WTC11 (cell line): Measurements from ENCODE around the gene GPC6. TPM values are rescaled to one million over a fixed set of nuclear protein-coding genes. Genes with fewer than 3 reads are reported as not detected.

Experiments used
- ATAC-seq: fragments of 200-7000 bp; cut with Tn5 transposase; 2 replicates; pipeline ENCODE4 v1.10.0; 2021; ENCODE audit warnings: mild to moderate bottlenecking, moderate library complexity
- CTCF ChIA-PET: fragments of 300-600 bp; sonication (Branson Sonifier 250); formaldehyde crosslinking; loops from one replicate; lab custom pipeline; 2021; ENCODE audit warnings: antibody characterized with exemption; lab: Charles Lee
- POLR2A ChIA-PET: fragments of 350-600 bp; sonication (Branson Sonifier 250); formaldehyde crosslinking; loops from one replicate; lab custom pipeline; 2021; ENCODE audit warnings: antibody characterized with exemption; lab: Charles Lee
- DNase-seq: peaks from one replicate; pipeline ENCODE4 v3.0.0; 2021; ENCODE audit warnings: low spot score
- H3K27ac Mint-ChIP-seq: 2 replicates; pipeline ENCODE4 v1.8.0; 2021; ENCODE audit warnings: mixed read lengths
- H3K27me3 Mint-ChIP-seq: 2 replicates; pipeline ENCODE4 v1.8.0; 2021; ENCODE audit warnings: low read depth, mild to moderate bottlenecking, moderate library complexity, mixed read lengths
- H3K36me3 Mint-ChIP-seq: 2 replicates; pipeline ENCODE4 v1.8.0; 2021; ENCODE audit warnings: mixed read lengths
- H3K4me1 Mint-ChIP-seq: 2 replicates; pipeline ENCODE4 v1.8.0; 2022; ENCODE audit warnings: mixed read lengths
- H3K4me3 Mint-ChIP-seq: 2 replicates; pipeline ENCODE4 v1.8.0; 2021; ENCODE audit warnings: mild to moderate bottlenecking, moderate library complexity, mixed read lengths
- H3K9me3 Mint-ChIP-seq: 2 replicates; pipeline ENCODE4 v1.8.0; 2021; ENCODE audit warnings: mixed read lengths
- ARID4B ChIP-seq: sonication (generic); formaldehyde crosslinking; IDR thresholded peaks from 2 replicates; pipeline ENCODE4 v1.8.0; 2023; ENCODE audit warnings: missing genetic modification reagents, mild to moderate bottlenecking, borderline replicate concordance
- ATF1 ChIP-seq: sonication (generic); formaldehyde crosslinking; IDR thresholded peaks from 2 replicates; pipeline ENCODE4 v1.8.1; 2023; ENCODE audit warnings: mild to moderate bottlenecking, moderate library complexity, missing genetic modification reagents
- ATF6 ChIP-seq: sonication (generic); formaldehyde crosslinking; IDR thresholded peaks from 2 replicates; pipeline ENCODE4 v1.8.1; 2023; ENCODE audit warnings: mild to moderate bottlenecking, missing genetic modification reagents
- CREM ChIP-seq: sonication (generic); formaldehyde crosslinking; IDR thresholded peaks from 2 replicates; pipeline ENCODE4 v1.8.1; 2022; ENCODE audit warnings: mild to moderate bottlenecking, missing genetic modification reagents, moderate library complexity
- ERG ChIP-seq: fragments of 250-450 bp; sonication (Bioruptor Pico); IDR thresholded peaks from 2 replicates; pipeline ENCODE4 v1.8.0; 2021; ENCODE audit warnings: mild to moderate bottlenecking
- ETV6 ChIP-seq: sonication (generic); formaldehyde crosslinking; IDR thresholded peaks from 2 replicates; pipeline ENCODE4 v1.8.1; 2022; ENCODE audit warnings: mild to moderate bottlenecking, missing genetic modification reagents
- FOXK1 ChIP-seq: sonication (generic); formaldehyde crosslinking; IDR thresholded peaks from 2 replicates; pipeline ENCODE4 v1.8.0; 2022; ENCODE audit warnings: mild to moderate bottlenecking, moderate library complexity, missing genetic modification reagents
- JAZF1 ChIP-seq: fragments of 250-450 bp; sonication (Bioruptor Pico); IDR thresholded peaks from 2 replicates; pipeline ENCODE4 v1.9.0; 2021; ENCODE audit warnings: moderate library complexity, mild to moderate bottlenecking, inconsistent platforms
- KAT7 ChIP-seq: sonication (generic); formaldehyde crosslinking; IDR thresholded peaks from 2 replicates; pipeline ENCODE4 v1.8.1; 2023; ENCODE audit warnings: missing genetic modification reagents, mild to moderate bottlenecking, borderline replicate concordance
- MAX ChIP-seq: sonication (generic); formaldehyde crosslinking; IDR thresholded peaks from 2 replicates; pipeline ENCODE4 v1.8.0; 2022; ENCODE audit warnings: mild to moderate bottlenecking, missing genetic modification reagents
- MLX ChIP-seq: sonication (generic); formaldehyde crosslinking; IDR thresholded peaks from 2 replicates; pipeline ENCODE4 v1.8.1; 2023; ENCODE audit warnings: mild to moderate bottlenecking, missing genetic modification reagents, moderate library complexity
- NFE2L1 ChIP-seq: sonication (generic); formaldehyde crosslinking; IDR thresholded peaks from 2 replicates; pipeline ENCODE4 v1.8.1; 2023; ENCODE audit warnings: missing genetic modification reagents
- NR3C1 ChIP-seq: sonication (generic); formaldehyde crosslinking; conservative IDR thresholded peaks from 2 replicates; pipeline ENCODE4 v1.8.1; 2023; ENCODE audit warnings: low read depth, mild to moderate bottlenecking, missing genetic modification reagents
- SMAD4 ChIP-seq: sonication (generic); formaldehyde crosslinking; IDR thresholded peaks from 2 replicates; pipeline ENCODE4 v1.8.0; 2022; ENCODE audit warnings: mild to moderate bottlenecking, missing genetic modification reagents
- TEAD1 ChIP-seq: sonication (generic); formaldehyde crosslinking; IDR thresholded peaks from 2 replicates; pipeline ENCODE4 v1.8.0; 2022; ENCODE audit warnings: mild to moderate bottlenecking, missing genetic modification reagents
- USF1 ChIP-seq: sonication (generic); formaldehyde crosslinking; IDR thresholded peaks from 2 replicates; pipeline ENCODE4 v1.8.0; 2022; ENCODE audit warnings: mild to moderate bottlenecking, missing genetic modification reagents
- ZNF121 ChIP-seq: sonication (generic); formaldehyde crosslinking; IDR thresholded peaks from 2 replicates; pipeline ENCODE4 v1.8.0; 2023; ENCODE audit warnings: missing genetic modification reagents
- ZNF138 ChIP-seq: sonication (generic); formaldehyde crosslinking; conservative IDR thresholded peaks from 2 replicates; pipeline ENCODE4 v1.8.1; 2022; ENCODE audit warnings: mild to moderate bottlenecking, moderate library complexity, missing genetic modification reagents
- ZNF425 ChIP-seq: fragments of 250-450 bp; sonication (Bioruptor Pico); conservative IDR thresholded peaks from 2 replicates; pipeline ENCODE4 v1.9.0; 2021; ENCODE audit warnings: mild to moderate bottlenecking
- total RNA-seq: library from RNA; stranded (reverse); gene quantifications from 3 replicates; pipeline ENCODE4 v1.2.3, GENCODE V29; 2021

Gene GPC6
- total RNA-seq, 1 experiment from 2014 or later: 19.5 TPM

GRCh38 chr13:94352057-94352456 is 1125.5 kb downstream of the GPC6 start:
- H3K27me3 Mint-ChIP-seq: no peaks in the 10 kb centered on the region; the same call in none of the 2 replicates
- TF ChIP-seq ATF6: no peak
- no peak for TF ChIP-seq ARID4B (CRISPR knock-in tag)
- ChIA-PET CTCF (interaction anchor here (0.7 to 1.0 kb wide), 2 partner anchors 1076 to 1118 kb away, joined by 3 read pairs; no protein-coding TSS in a partner anchor), POLR2A (no interaction called here)
- H3K4me1 Mint-ChIP-seq: peaks cover 12% of the 10 kb centered on the region
- H3K9me3 Mint-ChIP-seq: peaks cover 7% of the 10 kb centered on the region
- H3K4me3 Mint-ChIP-seq: no peak overlapping the region
- DNase-seq (no peak), ATAC-seq (no peak; the same call in 1 of the 2 replicates)
- H3K27ac Mint-ChIP-seq: no peak overlapping the region
- H3K36me3 Mint-ChIP-seq: no peaks in the 10 kb centered on the region

GRCh38 chr13:94353167-94353710 is 1126.6 kb downstream of the GPC6 start:
- no peak overlapping the region for H3K4me3 Mint-ChIP-seq
- H3K9me3 Mint-ChIP-seq: peaks cover 7% of the 10 kb centered on the region
- H3K4me1 Mint-ChIP-seq: peaks cover 12% of the 10 kb centered on the region
- no peaks in the 10 kb centered on the region; the same call in none of the 2 replicates for H3K27me3 Mint-ChIP-seq
- no peaks in the 10 kb centered on the region for H3K36me3 Mint-ChIP-seq
- DNase-seq (no peak), ATAC-seq (no peak)
- ChIA-PET CTCF (no interaction called here), POLR2A (no interaction called here)
- TF ChIP-seq ETV6 (CRISPR knock-in tag): no peak
- no peak for TF ChIP-seq MLX (CRISPR knock-in tag)
- no peak for TF ChIP-seq CREM (CRISPR knock-in tag)
- no peak for TF ChIP-seq ZNF425 (CRISPR knock-in tag)
- TF ChIP-seq MAX (CRISPR knock-in tag): no peak
- TF ChIP-seq ZNF121 (CRISPR knock-in tag): no peak
- no peak for TF ChIP-seq JAZF1 (CRISPR knock-in tag)
- TF ChIP-seq ZNF138 (CRISPR knock-in tag): no peak
- no peak for TF ChIP-seq NFE2L1 (CRISPR knock-in tag)
- no peak for TF ChIP-seq SMAD4 (CRISPR knock-in tag)
- TF ChIP-seq FOXK1 (CRISPR knock-in tag): no peak
- TF ChIP-seq ERG (CRISPR knock-in tag): no peak
- TF ChIP-seq TEAD1 (CRISPR knock-in tag): no peak
- no peak for TF ChIP-seq KAT7 (CRISPR knock-in tag)
- TF ChIP-seq USF1 (CRISPR knock-in tag): no peak
- no peak for TF ChIP-seq ATF1
- no peak for TF ChIP-seq NR3C1 (CRISPR knock-in tag)
- no peak overlapping the region for H3K27ac Mint-ChIP-seq
